ENCODE results near the gene CLASRP.

DNA sequence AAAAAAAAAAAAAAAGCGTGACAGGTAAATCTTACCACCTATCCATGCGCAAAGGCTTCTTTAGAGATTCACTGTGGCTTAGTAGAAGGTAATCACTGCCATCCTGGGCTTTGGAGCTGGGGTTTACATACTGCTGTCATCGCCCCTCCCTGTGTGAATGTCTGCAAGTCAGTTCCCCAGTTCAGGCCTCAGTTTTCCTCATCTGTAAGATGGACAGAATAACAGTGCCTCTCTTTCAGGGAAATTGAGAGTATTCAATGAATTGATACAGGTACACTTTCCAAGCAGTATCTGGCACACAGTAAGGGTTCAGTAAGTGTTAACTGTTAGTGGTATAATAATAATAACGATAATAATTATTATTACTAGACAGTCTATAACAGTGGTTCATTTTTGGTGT lies 35.4 kb upstream of the CLASRP start:
- TF ChIP-seq, protein P1, sequence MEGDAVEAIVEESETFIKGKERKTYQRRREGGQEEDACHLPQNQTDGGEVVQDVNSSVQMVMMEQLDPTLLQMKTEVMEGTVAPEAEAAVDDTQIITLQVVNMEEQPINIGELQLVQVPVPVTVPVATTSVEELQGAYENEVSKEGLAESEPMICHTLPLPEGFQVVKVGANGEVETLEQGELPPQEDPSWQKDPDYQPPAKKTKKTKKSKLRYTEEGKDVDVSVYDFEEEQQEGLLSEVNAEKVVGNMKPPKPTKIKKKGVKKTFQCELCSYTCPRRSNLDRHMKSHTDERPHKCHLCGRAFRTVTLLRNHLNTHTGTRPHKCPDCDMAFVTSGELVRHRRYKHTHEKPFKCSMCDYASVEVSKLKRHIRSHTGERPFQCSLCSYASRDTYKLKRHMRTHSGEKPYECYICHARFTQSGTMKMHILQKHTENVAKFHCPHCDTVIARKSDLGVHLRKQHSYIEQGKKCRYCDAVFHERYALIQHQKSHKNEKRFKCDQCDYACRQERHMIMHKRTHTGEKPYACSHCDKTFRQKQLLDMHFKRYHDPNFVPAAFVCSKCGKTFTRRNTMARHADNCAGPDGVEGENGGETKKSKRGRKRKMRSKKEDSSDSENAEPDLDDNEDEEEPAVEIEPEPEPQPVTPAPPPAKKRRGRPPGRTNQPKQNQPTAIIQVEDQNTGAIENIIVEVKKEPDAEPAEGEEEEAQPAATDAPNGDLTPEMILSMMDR (conservative IDR thresholded peaks at IDR 0.05 in 1 of 2, IDR thresholded peaks at IDR 0.05 in 1 of 2; ENCODE audit: low read depth in 1 of 2, low read length in 2 of 2): no peak
- no peak for TF ChIP-seq EZH2 (IDR thresholded peaks at IDR 0.05; ENCODE audit: low read length, missing control alignments)
